GM21390 (cell line): ENCODE results near the gene IGSF1.

Experiments used
- ATAC-seq: cut with Tn5 transposase; IDR thresholded peaks from one replicate; pipeline ENCODE4 v1.9.1; 2021; ENCODE audit not compliant: unreplicated experiment

The IGSF1 gene, protein sequence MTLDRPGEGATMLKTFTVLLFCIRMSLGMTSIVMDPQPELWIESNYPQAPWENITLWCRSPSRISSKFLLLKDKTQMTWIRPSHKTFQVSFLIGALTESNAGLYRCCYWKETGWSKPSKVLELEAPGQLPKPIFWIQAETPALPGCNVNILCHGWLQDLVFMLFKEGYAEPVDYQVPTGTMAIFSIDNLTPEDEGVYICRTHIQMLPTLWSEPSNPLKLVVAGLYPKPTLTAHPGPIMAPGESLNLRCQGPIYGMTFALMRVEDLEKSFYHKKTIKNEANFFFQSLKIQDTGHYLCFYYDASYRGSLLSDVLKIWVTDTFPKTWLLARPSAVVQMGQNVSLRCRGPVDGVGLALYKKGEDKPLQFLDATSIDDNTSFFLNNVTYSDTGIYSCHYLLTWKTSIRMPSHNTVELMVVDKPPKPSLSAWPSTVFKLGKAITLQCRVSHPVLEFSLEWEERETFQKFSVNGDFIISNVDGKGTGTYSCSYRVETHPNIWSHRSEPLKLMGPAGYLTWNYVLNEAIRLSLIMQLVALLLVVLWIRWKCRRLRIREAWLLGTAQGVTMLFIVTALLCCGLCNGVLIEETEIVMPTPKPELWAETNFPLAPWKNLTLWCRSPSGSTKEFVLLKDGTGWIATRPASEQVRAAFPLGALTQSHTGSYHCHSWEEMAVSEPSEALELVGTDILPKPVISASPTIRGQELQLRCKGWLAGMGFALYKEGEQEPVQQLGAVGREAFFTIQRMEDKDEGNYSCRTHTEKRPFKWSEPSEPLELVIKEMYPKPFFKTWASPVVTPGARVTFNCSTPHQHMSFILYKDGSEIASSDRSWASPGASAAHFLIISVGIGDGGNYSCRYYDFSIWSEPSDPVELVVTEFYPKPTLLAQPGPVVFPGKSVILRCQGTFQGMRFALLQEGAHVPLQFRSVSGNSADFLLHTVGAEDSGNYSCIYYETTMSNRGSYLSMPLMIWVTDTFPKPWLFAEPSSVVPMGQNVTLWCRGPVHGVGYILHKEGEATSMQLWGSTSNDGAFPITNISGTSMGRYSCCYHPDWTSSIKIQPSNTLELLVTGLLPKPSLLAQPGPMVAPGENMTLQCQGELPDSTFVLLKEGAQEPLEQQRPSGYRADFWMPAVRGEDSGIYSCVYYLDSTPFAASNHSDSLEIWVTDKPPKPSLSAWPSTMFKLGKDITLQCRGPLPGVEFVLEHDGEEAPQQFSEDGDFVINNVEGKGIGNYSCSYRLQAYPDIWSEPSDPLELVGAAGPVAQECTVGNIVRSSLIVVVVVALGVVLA (N-terminal part only)

DNA sequence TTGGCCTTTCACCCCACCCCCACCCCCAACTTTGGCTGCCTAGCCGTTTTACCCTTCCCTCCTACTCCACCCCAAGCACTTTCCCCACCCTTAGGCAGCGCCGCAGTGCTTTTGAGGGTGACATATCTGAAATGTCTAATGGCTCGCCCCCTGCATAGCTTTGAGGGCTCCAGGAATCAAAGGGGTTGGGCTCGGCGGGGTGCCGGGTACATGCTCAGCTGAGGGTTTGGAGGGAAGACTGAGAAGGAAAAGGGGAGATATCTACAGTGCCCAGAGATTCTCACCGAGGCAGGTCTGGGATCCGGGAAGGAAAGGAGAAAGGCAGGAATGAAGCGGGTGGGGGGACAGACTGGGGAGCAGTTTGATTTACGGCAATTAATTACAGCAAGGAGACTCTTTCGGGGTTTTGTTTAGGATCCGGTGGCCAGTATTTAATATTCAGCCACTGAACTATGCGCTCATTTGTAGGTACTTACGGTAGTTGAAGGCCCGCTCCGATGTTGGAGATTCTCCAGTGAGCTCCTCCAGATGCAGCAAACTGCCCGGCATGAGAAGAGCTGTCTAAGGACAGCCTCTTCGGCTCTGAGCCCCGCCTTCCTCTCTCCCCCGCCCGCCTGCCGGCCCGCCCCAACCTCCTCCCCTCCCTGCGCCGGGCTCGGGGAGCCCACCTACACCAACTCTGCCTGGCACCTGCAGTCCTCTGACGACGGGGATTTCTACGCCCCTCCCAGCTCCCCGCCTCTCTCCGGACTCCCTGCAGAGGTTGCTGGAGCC is at the start of gene IGSF1:
Gene IGSF1 (minus strand): TSS at position 569 of the 774 bp plus-strand sequence. CDS start 2,632 bp downstream, outside the sequence.
- ATAC-seq: no peak

DNA sequence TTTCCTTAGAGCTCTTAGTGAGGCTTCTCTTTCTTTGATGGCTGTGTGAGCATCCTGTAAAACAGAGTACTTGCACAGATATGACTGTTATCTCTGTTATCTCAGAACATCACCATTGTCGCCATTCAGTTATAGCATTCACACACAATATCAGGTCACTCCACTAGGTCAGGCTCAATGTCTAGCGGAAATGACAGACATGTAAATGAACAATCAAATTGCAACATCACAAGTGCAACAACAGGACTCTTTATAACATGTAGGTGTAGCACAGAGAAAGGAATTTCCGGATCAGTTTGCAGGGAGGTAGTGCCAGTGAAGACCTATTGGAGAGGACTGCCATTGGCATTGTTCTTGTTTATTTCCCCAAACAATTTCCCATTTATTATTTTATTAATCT is 43.2 kb upstream of the IGSF1 start:
- ATAC-seq: no peak

DNA sequence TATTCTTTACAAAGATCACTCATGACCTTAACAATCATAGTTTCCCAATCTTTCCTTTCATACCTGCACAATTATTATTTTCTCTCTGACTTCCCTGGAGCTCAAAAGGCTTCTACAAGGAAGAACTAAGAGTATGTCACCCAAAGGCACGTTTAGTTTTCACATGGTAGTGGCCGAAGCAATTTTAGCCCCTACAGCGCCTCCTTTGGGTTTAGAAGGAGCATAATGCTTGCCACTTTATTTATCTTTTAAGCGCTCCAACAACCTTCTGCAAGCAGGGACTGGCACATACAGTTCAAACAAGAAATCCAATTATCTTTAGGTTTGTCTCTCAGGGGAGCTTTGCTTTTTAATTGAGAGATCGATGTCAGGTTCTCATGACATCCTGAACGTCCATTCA is 42.0 kb upstream of the IGSF1 start:
- no peak for ATAC-seq

DNA sequence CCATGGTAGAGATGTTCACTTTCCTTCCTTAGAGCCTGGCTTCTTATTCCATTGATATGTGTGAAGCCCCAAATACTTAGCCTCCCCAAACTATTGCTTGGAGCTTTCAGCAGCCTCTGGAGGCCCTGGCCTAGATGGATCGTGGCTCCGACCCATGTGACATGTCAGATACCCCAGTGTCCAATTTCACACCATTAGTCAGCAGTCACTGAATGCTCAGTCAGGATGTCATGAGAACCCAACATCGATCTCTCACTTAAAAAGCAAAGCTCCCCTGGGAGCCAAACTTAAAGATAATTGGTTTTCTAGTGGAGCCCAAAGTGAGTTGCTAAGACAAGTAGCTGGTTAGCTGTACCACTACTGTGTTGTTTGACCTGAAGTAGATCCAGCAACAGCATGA is 41.6 kb upstream of the IGSF1 start:
- ATAC-seq: no peak

DNA sequence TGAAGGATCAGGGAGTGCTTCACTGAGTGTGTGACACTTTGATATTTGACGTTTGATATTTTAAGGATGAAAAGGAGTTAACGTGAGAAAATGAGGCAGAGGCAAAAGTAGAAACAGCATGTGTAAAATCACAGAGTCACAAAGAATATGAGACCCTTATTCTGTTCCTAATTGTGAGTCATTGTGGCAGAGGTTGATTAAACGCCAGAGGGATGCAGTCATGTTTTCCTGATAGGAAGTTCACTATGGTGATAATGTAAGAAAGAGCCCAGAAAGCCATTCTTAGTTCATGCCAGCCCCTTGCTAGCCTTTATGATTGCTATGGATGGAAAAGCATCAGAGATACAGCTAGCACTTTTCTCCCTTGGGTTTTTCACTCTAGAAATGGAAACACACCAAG is 33.5 kb upstream of the IGSF1 start:
- ATAC-seq: no peak

DNA sequence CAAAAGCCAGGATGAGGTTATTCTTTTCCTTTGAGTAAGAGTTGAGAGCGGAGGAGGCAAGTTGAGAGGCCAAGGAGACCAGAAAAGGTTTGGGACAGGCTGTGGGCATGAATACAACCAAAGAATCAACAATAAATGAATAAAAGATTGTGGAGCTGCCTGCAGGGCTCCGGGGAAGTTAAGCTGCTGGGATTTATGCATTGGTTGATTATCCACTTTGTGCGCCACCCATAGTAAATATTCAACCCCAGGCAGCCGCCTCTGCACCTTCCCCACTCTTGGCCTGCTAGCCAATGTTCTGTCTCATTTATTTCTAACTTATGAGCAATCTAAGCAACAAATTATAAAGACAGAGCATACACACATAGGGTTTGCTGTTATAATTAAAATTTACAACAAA is 28.2 kb upstream of the IGSF1 start:
- ATAC-seq: no peak

DNA sequence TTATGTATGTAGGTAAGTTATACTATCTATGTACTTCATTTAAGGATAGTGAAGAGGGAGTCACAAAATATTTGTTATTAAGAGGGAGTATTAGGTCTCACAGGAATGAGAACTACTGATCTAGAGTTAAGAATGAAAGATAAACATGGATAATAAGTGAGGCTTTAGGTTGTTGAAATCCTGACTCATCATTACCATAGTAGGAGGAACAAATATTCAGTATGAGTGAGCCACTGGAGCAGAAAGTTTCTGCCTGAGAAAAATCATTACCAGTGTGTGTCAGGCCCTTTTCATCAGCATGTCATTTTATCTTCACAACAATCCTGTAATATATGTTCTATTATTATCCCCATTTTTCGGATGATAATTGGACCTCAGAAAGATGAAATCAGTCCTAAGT is 27.2 kb upstream of the IGSF1 start:
- ATAC-seq: no peak

DNA sequence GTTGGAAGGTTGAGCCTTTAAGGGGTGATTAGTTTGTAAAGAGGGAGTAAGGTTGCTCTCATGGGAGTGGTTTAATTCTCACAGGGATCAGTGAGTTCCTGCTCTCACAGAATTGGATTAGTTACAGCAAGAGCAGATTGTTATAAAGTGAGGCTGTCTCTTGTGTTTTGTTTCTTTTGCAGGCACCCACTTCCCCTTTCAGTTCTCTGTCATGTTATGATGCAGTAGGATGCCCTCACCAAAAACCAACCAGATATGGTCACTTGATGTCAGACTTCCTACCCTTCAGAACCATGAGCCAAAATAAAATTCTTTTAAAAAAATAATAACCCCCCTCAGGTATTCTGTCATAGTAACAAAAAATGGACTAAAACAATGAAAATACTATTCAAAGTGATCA is 19.9 kb upstream of the IGSF1 start:
- ATAC-seq: no peak

DNA sequence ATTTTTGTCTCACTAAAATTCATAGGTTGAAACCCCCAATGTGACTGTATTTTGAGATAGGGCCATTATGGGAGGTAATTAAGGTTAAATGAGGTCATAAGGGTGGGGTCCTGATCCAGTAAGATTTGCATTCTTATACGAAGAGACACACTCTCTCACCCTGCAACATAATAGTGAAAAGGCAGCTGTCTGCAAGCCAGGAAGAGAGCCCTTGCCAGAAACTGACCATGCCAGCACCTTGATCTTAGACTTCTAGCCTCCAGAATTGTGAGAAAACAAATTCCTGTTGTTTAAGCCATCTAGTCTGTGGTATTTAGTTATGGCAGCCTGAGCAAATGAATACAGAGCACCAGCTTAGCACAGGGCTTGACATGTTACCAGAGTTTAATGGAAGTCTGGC is 17.5 kb upstream of the IGSF1 start:
- ATAC-seq: no peak

DNA sequence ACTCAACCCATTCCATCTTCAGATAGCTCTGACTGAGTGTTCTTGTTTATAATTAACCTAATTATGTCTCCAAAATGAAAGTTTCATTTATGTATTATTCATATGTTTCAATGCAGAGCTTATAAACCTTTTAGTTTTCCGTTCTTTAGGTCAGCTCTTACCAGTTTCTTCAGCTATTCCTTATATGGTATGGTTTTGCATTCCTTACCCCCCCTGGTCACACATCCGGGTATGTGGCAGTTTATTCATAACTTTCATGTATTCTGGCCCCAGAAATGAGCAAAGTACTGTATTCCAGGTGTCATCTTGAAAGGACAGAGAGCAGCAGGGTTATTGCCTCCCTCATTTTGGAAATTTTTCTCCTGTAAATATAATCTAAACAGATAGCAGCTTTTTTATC is 16.8 kb upstream of the IGSF1 start:
- no peak for ATAC-seq

DNA sequence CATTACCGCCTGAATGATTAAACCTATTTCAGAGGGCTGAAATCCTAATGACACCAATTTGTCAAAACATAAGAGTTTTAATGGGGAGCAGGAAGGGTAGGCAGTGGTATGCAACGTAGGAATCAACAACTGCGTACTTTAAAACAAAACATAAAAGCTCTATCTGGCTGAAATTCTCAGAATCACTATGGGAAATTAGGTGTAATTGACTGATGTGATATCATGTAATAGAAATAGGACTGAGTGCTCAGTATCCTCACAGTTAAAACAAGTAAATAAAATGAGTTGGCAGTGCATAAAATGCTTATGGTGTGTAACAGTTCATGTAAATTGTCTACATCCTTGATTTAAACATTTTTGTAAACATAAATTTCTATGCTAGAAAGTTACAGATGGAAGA is 13.6 kb upstream of the IGSF1 start:
- ATAC-seq: no peak

DNA sequence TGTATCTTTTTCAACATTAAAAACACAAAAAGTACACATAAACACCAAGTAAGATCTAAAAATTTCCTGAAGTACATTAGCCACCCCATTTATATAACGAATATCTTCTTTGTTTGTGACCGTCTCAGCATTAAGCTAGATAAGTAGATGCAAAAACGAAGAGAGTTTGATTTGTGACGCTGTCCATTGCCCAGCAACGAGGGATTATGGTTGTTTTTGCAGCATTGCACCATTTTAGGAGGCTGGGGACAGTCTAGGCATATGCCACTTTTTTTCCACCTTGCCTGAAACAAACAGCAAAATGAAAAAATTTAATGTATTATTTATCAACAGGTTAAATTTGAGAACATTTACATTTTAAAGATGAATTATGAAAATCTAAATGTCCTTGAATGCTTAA is 12.0 kb upstream of the IGSF1 start:
- no peak for ATAC-seq

DNA sequence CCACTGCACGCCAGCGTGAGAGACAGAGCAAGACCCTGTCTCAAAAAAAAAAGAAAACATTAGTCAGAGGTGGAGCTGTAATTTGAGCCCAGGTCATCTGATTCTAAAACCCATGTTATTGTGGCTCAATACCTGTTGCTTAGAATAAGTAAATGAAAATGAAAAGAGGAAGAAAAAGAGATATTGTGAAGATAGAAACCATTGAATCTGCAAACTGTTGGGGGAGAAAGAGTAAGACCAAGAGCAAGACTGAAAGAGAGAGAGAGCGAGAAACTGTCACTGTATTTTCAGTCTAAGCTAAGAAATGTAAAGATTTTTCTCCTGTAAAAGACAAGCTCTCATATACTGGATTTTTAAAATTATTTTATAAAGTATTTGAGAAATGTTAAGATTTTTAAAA is 9.7 kb upstream of the IGSF1 start:
- ATAC-seq: no peak

DNA sequence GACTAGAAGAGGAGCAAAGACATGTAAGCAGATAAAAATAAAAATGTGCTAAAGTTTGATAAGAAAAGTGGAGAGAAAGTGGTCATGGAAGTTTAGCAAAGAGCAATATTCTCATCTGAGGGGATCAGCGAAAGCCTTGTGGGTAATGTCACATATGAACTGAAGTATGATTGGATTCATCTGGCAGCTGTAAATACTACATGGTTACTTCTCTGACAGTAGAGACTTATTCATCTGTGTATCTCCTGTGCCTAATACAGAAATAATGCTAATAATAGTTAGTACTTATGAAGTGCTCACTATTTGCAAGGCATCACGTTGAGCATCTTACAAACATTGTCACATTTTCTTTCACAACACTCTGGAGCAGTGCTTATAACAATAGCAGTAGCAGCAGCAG is 8.9 kb upstream of the IGSF1 start:
- ATAC-seq: no peak

DNA sequence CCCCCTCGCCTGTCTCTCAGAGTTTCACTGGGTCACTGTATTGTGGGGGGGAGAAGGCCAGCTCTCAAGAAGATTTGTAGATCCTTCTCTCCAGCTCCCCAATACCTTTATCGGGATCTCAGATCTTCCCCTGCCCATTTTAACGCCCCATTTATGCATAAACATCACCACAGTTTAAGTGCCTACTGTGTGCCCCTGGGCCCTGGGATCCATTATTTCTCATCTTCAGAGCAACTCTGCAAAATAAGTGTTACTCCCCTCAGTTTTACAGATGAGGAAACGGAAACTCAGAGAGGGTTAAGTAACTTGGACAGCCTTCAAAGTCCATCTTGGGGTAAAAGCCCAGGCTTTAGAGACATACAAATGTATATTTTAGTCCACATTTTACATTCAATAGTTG is 421 bp upstream of the IGSF1 start:
- ATAC-seq: no peak

DNA sequence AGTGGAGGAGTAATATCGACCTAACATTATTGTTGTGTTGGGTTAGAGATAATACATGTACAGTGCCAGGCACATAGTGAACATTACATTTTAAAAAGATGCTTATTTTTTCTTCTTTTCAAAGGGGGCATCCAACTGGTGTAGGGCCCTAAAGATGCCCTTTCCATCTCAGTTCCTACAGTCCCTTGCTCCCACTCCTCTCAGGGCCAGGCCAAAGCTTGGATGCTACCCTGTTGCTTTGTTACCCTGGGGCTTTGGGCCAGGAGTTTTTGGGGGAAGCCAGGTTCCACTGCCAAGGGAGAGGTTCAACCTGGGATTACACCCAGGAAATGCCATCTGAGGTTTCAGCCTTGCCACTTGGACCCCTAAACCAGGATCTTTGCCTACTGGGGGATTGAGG is 918 bp downstream of the IGSF1 start:
- ATAC-seq: no peak

DNA sequence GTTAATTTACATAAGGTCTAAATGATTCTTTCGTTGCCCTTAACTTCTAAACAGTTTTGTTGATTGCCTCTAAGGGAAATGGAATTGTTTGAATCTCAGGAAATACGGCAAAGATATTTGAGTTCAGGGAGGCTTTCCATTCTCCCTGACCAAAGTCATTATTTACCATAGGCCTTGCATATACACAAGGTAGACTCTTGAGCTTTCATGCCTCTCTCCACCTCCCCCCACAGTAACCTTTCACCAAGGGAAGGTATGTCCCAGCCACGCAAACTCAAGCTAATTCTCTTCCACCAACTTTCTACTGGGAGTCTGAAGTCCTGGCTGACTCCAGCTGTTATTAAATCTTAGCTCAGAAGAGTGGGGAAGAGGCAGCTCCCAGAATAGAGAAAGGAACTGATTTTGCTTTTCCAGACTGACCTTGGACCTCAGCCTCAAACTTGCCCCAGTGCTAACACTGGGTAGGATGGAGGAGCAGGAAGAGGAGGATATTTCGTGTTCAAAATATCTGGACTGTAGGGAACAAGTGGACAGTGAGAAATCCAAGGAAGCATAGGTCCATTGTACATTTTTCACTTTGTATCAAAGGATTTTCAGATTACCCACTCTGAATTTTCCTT is 1.4 kb downstream of the IGSF1 start:
- no peak for ATAC-seq

DNA sequence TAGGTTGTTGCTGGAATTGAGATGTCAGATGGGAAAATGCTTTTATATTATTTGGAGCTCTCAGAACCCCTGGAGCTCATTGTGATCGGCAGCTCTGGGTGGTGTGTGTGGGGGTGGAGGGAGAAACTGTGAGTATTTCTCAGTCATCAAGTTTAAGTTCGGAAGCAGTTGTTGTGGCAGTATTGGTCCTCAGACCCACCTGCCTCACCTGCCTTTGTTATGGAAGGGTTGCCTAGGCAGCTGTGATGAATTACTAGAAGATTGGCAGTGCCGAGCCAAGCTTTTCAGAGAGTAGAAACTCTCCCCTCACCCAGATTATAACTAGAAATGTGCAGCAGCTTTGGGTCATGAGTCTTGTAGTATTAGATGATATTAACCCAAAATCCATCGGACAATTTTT is 9.5 kb downstream of the IGSF1 start:
- no peak for ATAC-seq

DNA sequence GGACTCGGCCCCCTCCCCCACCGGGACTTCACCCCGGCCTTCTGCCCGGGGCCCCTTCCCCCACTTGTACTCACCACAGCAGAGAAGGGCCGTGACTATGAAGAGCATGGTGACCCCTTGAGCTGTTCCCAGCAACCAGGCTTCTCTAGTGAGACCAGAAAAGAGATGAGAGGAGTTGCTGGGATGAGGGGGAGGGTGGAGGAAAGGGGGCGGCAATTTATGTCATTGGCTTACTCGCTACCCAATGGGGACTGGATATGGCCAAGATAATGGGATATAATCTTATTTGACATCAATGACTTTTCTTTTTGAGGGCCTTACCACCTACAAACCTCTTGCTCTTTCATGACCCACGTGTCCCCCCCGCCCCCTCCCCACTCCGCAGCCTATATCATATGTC is 9.9 kb downstream of the IGSF1 start:
- no peak for ATAC-seq

DNA sequence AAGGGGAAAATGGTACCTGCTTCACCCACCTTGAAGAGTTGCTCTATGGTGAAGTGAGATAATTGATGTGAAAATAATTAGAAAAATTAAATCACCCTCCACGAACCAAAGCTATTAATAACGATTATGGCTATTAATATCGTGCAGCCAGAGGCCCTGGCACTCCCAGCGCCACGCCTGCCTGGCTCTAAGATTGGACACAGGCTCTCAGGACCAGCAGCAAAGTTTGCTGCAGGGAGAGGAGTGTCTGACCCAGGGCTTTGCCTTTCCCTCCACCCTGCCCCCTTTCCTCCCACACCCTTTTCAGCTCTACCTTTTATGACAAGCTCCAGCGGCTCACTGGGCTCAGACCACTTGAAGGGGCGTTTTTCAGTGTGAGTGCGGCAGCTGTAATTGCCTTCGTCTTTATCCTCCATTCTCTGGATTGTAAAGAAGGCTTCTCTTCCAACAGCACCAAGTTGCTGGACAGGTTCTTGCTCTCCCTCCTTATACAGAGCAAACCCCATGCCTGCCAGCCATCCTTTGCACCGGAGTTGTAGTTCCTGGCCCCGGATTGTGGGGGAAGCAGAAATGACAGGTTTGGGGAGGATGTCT is 11.5 kb downstream of the IGSF1 start:
- ATAC-seq: no peak
